Right lobe of liver (tissue), 6 donors: ENCODE measurements around the gene OCLN. TPM values are rescaled to one million over a fixed set of nuclear protein-coding genes. Genes with fewer than 3 reads are reported as not detected.
"Not testable (repeated sequence)": the region's sequence is repeated elsewhere in the genome, so short reads cannot be mapped to it uniquely, and the experiment has no call there.

ENCODE experiments used
- ATAC-seq, 4 donors: fragments of 200-7000 bp; cut with Tn5 transposase; one replicate each; pipeline ENCODE4 v1.9.1; 2020; ENCODE audit warnings: mild to moderate bottlenecking in 4 of 4, moderate library complexity in 4 of 4
- DNase-seq, 3 donors: peaks; one replicate each; pipeline ENCODE4 v3.0.0-alpha.2; 2020
- H3K27ac ChIP-seq, 3 donors: fragments of 200-600 bp; one replicate each; pipeline ENCODE4 v1.8.0; 2022
- H3K27me3 ChIP-seq, 2 donors: fragments of 200-600 bp; one replicate each; pipeline ENCODE4 v1.8.0; 2022
- H3K36me3 ChIP-seq, 4 donors: fragments of 200-600 bp; sonication (generic) in 1 of 4; one replicate each; pipeline versions ENCODE4 v1.5.1 to v1.8.0; 2017 to 2022; ENCODE audit warnings: control low read depth in 1 of 4
- H3K4me1 ChIP-seq, 4 donors: fragments of 200-600 bp; sonication (generic) in 1 of 4; one replicate each; pipeline versions ENCODE4 v1.5.1 to v1.8.0; 2017 to 2022; ENCODE audit warnings: control low read depth in 1 of 4
- H3K4me3 ChIP-seq, 3 donors: fragments of 200-600 bp; one replicate each; pipeline ENCODE4 v1.8.0; 2022
- H3K9me3 ChIP-seq, 4 donors: fragments of 200-600 bp; sonication (generic) in 1 of 4; one replicate each; pipeline versions ENCODE4 v1.5.1 to v1.8.0; 2017 to 2022; ENCODE audit warnings: control low read depth in 1 of 4
- POLR2A ChIP-seq: fragments of 450-650 bp; IDR thresholded peaks from one replicate; pipeline ENCODE4 v1.6.1; 2017; ENCODE audit warnings: antibody characterized with exemption, mild to moderate bottlenecking
- WGBS: methylation state at CpG from one replicate; pipeline ENCODE4 v1.1.6; 2018; ENCODE audit warnings: low coverage, low lambda C conversion rate; ENCODE audit not compliant: insufficient coverage; ENCODE audit errors: missing lambda C conversion rate; 5-methylcytosine and 5-hydroxymethylcytosine counted together
- intact Hi-C, 2 donors: fragments of 100-400 bp; cut with DNase I; formaldehyde crosslinking; loops; one replicate each; pipeline versions ENCODE4 v1.11.2 to v1.14.1; 2022
- total RNA-seq, 6 experiments: library from RNA; depleted of rRNA in 2 of 6; stranded (reverse); fragments of >200 nt in 2 of 6; fragmentation: NEBNext Ultra II Directional in 3 of 6; extraction: Animal tissue kit (Norgen Biotek cat#: 25700) in 3 of 6; gene quantifications; one replicate each; pipeline versions ENCODE4 v1.1.0 to v1.2.4, GENCODE V29; 2016 to 2023
- TF ChIP-seq, protein P1 (sequence below), 4 donors: fragments of 200-600 bp in 3 of 4; fragments of 450-650 bp in 1 of 4; IDR thresholded peaks; one replicate each; pipeline versions ENCODE4 v1.5.1 to v1.8.0; 2016 to 2022; ENCODE audit warnings: antibody characterized with exemption in 4 of 4, mild to moderate bottlenecking in 2 of 4
- donor health status: DM: no; HTN: yes; CAD: no.
- donor health status: DM: no; HTN: no; CAD: no.
- donor health status: DM: no; HTN: no; CAD: no.
- donor health status: DM: no; HTN: yes; CAD: no.
- donor health status: DM: no; HTN: yes; CAD: no.

The OCLN gene
- total RNA-seq, 6 experiments from 2014 or later: 28.5 to 73.9 (median 50.8) TPM

DNA sequence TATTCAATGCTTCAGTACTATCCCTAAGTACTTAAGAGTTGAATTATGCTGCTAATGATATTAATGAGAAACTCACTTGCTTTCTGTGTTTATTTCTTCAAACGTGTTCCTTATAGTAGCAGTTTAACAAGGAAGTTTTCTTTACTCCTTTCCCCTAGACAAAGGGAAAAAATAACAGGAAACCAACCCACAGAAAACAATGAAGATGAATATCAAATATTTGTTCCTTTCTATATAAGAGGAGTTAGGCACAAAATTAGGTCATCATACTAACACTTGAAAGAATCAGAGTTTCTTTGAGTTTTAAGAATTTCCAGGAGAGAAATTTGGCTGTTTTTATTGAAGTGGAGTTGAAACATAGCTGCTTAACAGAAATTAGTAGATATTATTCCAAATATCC lies 15.4 kb upstream of the OCLN start:
- Histone ChIP-seq H3K9me3 (no peaks in the 10 kb centered on the region), H3K27me3 (no peaks in the 10 kb centered on the region), H3K4me1 (no peaks in the 10 kb centered on the region), H3K4me3 (no peak overlapping the region), H3K36me3 (no peaks in the 10 kb centered on the region), H3K27ac (peak overlapping the region in 1 of 3 donors; percentile 7)
- TF ChIP-seq POLR2A: no peak
- TF ChIP-seq, protein P1, sequence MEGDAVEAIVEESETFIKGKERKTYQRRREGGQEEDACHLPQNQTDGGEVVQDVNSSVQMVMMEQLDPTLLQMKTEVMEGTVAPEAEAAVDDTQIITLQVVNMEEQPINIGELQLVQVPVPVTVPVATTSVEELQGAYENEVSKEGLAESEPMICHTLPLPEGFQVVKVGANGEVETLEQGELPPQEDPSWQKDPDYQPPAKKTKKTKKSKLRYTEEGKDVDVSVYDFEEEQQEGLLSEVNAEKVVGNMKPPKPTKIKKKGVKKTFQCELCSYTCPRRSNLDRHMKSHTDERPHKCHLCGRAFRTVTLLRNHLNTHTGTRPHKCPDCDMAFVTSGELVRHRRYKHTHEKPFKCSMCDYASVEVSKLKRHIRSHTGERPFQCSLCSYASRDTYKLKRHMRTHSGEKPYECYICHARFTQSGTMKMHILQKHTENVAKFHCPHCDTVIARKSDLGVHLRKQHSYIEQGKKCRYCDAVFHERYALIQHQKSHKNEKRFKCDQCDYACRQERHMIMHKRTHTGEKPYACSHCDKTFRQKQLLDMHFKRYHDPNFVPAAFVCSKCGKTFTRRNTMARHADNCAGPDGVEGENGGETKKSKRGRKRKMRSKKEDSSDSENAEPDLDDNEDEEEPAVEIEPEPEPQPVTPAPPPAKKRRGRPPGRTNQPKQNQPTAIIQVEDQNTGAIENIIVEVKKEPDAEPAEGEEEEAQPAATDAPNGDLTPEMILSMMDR (IDR thresholded peaks at IDR 0.05): no peak
- DNase-seq (no peak), ATAC-seq (no peak)
- intact Hi-C loops: no loop called here
- 20% methylated on average over 1 of the region's 1 CpG for WGBS

DNA sequence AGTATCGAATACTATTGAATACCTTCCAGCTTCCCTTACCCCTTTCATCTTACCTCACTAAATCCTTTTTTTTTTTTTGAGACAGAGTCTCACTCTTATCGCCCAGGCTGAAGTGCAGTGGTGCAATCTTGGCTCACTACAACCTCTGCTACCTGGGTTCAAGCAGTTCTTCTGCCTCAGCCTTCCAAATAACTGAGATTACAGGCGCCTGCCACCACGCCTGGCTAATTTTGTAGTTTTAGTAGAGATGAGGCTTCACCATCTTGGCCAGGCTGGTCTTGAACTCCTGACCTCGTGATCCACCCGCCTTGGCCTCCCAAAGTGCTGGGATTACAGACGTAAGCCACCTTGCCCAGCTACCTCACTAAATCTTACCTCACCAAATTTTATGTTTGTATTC lies 14.3 kb upstream of the OCLN start:
- WGBS: 84% methylated on average over 6 of the region's 7 CpGs
- ATAC-seq, H3K4me3 ChIP-seq, H3K9me3 ChIP-seq, intact Hi-C loops, H3K27ac ChIP-seq, DNase-seq, H3K4me1 ChIP-seq, H3K36me3 ChIP-seq, H3K27me3 ChIP-seq: not testable (repeated sequence)

DNA sequence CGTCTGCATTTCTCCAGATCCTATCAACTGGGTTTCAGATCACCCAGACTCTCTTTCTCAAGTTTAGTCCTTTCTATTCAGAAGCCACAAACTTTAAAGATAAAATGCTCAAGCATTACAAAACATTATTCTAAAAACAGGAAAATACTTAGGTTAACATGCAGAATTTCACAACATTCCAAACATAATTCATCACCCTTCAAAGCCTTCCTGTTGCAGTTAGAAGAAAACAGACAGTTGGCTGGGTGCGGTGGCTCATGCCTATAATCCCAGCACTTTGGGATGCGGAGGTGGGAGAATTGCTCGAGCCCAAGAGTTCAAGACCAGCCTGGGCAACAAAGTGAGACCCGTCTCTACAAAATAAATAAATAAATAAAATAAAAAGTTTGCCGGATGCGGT lies 7.7 kb upstream of the OCLN start:
- TF ChIP-seq, protein P1 (IDR thresholded peaks at IDR 0.05): no peak
- no peak for TF ChIP-seq POLR2A
- 67% methylated on average over 7 of the region's 7 CpGs for WGBS
- peak in 2 of 4 donors; percentile 46 to 57 for ATAC-seq

DNA sequence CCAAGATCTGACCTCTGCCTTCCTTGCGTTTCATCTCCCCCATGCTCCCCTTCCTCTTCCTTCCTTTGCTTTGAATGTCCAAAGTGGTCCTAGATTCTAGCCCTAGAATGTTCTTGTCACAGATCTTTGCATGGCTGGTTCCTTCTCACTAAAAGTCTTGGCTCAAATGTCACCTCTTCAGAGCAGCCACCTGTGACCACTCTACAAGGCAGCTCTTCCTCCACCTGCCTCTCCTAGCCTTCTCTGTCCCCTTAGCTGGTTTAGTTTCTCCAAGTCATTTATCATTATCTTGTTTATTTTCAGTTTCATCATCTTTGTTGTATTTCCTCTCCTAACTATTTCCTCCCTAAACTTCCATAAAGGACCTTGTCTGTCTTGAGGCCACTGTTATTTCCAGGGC lies 7.1 kb upstream of the OCLN start:
- DNase-seq (no peak), ATAC-seq (peak in 1 of 4 donors; percentile 20)
- no peaks in the 10 kb centered on the region for H3K27me3 ChIP-seq
- no peak overlapping the region for H3K4me3 ChIP-seq
- H3K27ac ChIP-seq: no peak overlapping the region
- WGBS: 78% methylated on average over 1 of the region's 1 CpG
- intact Hi-C loops: no loop called here
- no peaks in the 10 kb centered on the region for H3K9me3 ChIP-seq
- H3K36me3 ChIP-seq: no peaks in the 10 kb centered on the region
- H3K4me1 ChIP-seq: peaks cover 0 to 16% (median 2%) of the 10 kb centered on the region in 4 donors
- TF ChIP-seq, protein P1 (IDR thresholded peaks at IDR 0.05): no peak
- TF ChIP-seq POLR2A: no peak

More for the DNA sequence above, 7.7 kb upstream of the OCLN start:
- H3K27me3 ChIP-seq: no peaks in the 10 kb centered on the region
- peaks cover 0 to 12% (median 0%) of the 10 kb centered on the region in 4 donors for H3K4me1 ChIP-seq
- H3K36me3 ChIP-seq: no peaks in the 10 kb centered on the region
- no peaks in the 10 kb centered on the region for H3K9me3 ChIP-seq
- H3K27ac ChIP-seq: no peak overlapping the region
- DNase-seq: no peak
- intact Hi-C loops: no loop called here
- no peak overlapping the region for H3K4me3 ChIP-seq

DNA sequence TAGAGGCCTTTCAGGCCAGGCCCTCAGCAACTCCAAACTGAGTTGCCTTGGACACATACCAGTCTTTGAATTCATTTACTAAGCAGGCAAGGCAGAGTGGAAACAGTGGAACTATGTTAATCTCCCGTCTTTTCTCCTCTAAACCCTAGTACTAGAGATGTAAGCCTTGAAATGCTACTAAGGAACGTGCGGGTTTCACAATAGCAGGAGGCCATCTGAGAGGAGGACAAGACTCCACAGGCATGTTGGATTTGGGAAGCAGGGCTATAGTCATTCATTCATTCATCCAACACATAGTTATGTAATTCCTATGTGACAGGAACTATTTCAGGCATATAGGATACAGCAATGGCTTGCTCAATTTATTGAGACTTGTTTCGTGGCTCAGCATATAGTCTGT lies 3.3 kb upstream of the OCLN start:
- intact Hi-C loops: no loop called here
- no peak for DNase-seq
- Histone ChIP-seq H3K9me3 (no peaks in the 10 kb centered on the region), H3K27ac (peak overlapping the region in 2 of 3 donors; percentile 3 to 22), H3K27me3 (no peaks in the 10 kb centered on the region), H3K4me1 (peaks cover 0 to 22% (median 6%) of the 10 kb centered on the region in 4 donors), H3K36me3 (no peaks in the 10 kb centered on the region), H3K4me3 (no peak overlapping the region)
- WGBS: 88% methylated on average over 4 of the region's 4 CpGs
- ATAC-seq: no peak
- no peak for TF ChIP-seq POLR2A
- TF ChIP-seq, protein P1 (IDR thresholded peaks at IDR 0.05): no peak
